Measurements from ENCODE around the gene PRKAR2A. TPM values are rescaled to one million over a fixed set of nuclear protein-coding genes. Genes with fewer than 3 reads are reported as not detected.

Gene PRKAR2A
- total RNA-seq (2022) (39.0 and 48.0 TPM in 2 replicates), Bru-seq, nascent RNA (percentile 61 among the genes with signal in this experiment), BruChase-seq, experiment 1, labeled RNA remaining after a 6-hour chase (percentile 78 among the genes with signal in this experiment), BruChase-seq, experiment 2, labeled RNA remaining after a 2-hour chase (percentile 68 among the genes with signal in this experiment)
- long read RNA-seq, full-length matches to known transcripts, result 2 of 12 reads
- long read RNA-seq, partial matches to known transcripts, result 1 of 12 reads
- long read RNA-seq, other reads (novel, unspliced or antisense), result 9 of 12 reads

DNA sequence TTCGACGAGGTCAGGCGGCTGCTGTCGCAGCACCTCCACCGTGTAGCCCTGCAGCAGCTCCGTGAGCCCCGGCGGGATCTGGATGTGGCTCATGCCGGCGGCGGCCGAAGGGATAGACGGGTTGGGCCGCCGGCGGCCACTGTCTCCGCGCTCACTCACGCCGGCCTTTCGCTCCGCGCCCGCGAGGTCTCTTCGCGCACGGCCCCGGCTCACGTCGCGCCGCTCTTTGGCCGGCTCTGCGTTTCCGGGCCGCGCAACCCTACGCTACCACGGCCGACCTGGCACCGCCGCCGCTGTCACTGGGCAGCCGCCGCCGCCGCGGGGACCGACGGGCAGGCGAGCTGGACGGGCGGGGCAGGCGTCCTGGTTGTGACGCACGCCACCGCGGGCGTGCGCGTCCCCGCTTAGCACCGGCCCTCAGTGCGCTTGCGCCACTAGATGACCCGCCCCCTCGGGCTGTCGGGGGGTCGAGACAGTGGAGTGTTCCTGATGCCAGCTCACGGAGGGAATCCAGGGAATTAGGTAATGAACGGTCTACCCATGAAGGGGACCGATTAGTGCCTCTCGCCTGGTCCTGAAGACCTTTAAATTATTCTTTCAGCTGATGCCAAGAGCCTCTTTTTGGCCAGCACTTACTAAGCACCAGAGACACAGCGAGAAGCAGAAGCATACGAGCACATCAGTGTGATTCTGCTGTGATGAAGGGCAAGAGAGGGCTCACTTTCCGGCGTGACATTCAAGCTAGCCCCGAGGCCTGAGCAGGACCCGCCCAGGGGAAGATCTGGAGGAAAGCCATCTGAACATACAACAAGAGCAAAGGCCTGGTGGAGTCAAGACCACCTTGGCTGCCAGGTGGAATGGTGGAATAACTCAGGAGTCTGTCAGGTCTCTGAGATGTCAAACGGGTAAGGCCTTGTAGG is at the start of gene PRKAR2A:
PRKAR2A (minus strand) TSS at position 371 of the 920 bp plus-strand sequence; CDS start at position 93, 278 bp downstream.
- DNase-seq, result peak; percentile 92

DNA sequence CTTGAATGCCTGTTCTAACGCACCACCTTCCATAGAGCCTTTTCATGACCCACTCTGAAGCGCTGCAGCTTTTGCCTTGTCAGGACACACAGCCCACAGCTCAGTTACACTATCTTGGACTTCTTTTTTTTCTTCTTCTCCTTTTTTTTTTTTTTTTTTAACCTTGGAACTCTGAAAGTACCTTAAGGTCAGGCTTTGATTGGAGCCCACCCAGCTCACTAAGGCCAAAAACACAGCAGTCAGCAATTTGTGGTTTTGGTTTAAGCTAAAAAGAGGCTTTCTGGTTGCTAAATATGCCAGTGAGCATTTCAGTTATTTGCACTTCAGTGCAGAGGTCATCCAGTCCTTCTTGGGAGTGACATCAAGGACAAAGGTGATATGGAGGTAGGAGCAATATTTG is 49.3 kb upstream of the PRKAR2A start:
- no peaks in the 10 kb centered on the region for H3K9me3 Mint-ChIP-seq (ENCODE audit: low read depth, unreplicated experiment)
- TF ChIP-seq, protein P1, sequence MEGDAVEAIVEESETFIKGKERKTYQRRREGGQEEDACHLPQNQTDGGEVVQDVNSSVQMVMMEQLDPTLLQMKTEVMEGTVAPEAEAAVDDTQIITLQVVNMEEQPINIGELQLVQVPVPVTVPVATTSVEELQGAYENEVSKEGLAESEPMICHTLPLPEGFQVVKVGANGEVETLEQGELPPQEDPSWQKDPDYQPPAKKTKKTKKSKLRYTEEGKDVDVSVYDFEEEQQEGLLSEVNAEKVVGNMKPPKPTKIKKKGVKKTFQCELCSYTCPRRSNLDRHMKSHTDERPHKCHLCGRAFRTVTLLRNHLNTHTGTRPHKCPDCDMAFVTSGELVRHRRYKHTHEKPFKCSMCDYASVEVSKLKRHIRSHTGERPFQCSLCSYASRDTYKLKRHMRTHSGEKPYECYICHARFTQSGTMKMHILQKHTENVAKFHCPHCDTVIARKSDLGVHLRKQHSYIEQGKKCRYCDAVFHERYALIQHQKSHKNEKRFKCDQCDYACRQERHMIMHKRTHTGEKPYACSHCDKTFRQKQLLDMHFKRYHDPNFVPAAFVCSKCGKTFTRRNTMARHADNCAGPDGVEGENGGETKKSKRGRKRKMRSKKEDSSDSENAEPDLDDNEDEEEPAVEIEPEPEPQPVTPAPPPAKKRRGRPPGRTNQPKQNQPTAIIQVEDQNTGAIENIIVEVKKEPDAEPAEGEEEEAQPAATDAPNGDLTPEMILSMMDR (IDR thresholded peaks at IDR 0.05; ENCODE audit: unreplicated experiment), result no peak
- peaks cover 18% of the 10 kb centered on the region for H3K4me1 Mint-ChIP-seq (ENCODE audit: low read depth, unreplicated experiment)
- CTCF ChIA-PET, result interaction anchor here (0.6 to 1.7 kb wide), 4 partner anchors 22 to 157 kb away, joined by 3 to 10 read pairs (median 4); partner anchors contain the start of gene ARIH2
- intact Hi-C loops (cut with micrococcal nuclease; ENCODE audit: unreplicated experiment), result no loop called here
- H3K36me3 Mint-ChIP-seq (ENCODE audit: insufficient read depth, unreplicated experiment), result peaks cover 19% of the 10 kb centered on the region
- peak overlapping the region; percentile 90 for H3K4me3 Mint-ChIP-seq (ENCODE audit: low read depth, unreplicated experiment)
- DNase-seq, result no peak
- BruUV-seq (replicated peaks), result no TSS peak
- no peaks in the 10 kb centered on the region for H3K27me3 Mint-ChIP-seq (ENCODE audit: unreplicated experiment)
- H3K27ac Mint-ChIP-seq (ENCODE audit: unreplicated experiment), result no peak overlapping the region

More for the DNA sequence above, at the start of gene PRKAR2A:
- Mint-ChIP-seq H3K36me3 (ENCODE audit: insufficient read depth, unreplicated experiment) (peaks cover 23% of the 10 kb centered on the region), H3K27ac (ENCODE audit: unreplicated experiment) (peak within 1 kb of the TSS; percentile 80), H3K9me3 (ENCODE audit: low read depth, unreplicated experiment) (no peaks in the 10 kb centered on the region), H3K27me3 (ENCODE audit: unreplicated experiment) (no peaks in the 10 kb centered on the region), H3K4me3 (ENCODE audit: low read depth, unreplicated experiment) (peak within 1 kb of the TSS; percentile 92), H3K4me1 (ENCODE audit: low read depth, unreplicated experiment) (peaks cover 7% of the 10 kb centered on the region)
- TF ChIP-seq, protein P1 (IDR thresholded peaks at IDR 0.05; ENCODE audit: unreplicated experiment), result no peak
- CTCF ChIA-PET, result interaction anchor here (0.5 to 1.1 kb wide), 5 partner anchors 49 to 653 kb away, joined by 3 to 10 read pairs (median 4); partner anchors contain the start of gene NCKIPSD
- TSS peak; percentile 49 for BruUV-seq (replicated peaks)
- intact Hi-C loops (cut with micrococcal nuclease; ENCODE audit: unreplicated experiment), result no loop called here

DNA sequence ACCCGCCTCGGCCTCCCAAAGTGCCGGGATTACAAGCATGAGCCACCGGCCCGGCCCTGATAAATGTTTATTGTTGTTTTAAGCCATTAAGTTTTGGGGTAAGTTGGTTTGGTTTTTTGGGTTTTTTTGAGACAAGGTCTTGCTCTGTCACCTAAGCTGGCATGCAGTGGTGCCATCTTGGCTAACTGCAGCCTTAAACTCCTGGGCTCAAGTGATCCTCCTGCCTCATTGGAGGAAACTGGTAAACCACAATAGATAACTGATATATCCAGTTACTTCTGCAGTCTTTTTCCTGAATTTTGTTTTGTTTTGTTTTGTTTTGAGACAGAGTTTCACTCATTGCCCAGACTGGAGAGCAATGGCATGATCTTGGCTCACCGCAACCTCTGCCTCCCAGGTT is 46.8 kb upstream of the PRKAR2A start:
- H3K9me3 Mint-ChIP-seq (ENCODE audit: low read depth, unreplicated experiment), result no peaks in the 10 kb centered on the region
- peaks cover 19% of the 10 kb centered on the region for H3K36me3 Mint-ChIP-seq (ENCODE audit: insufficient read depth, unreplicated experiment)

DNA sequence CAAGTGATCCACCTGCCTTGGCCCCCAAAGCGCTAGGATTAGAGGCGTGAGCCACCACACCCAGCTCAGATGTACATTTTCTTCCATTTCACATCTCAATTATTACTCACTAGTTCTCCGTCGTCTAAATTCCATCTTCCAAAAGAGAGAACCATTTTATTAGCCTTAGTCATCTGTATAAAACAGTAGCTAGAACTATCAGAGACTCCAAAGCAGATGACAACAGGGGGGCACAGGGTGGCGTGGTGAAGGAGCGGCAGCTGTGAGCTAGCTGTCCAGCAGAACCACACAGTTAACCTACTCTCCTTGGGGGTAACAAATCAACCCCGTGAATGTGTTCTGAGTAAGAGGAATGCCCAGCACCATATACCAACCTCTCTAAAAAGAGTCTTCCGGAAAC is 43.9 kb upstream of the PRKAR2A start:
- TF ChIP-seq, protein P1 (IDR thresholded peaks at IDR 0.05; ENCODE audit: unreplicated experiment), result no peak

More for the DNA sequence above, 46.8 kb upstream of the PRKAR2A start:
- Mint-ChIP-seq H3K27ac (ENCODE audit: unreplicated experiment) (no peak overlapping the region), H3K27me3 (ENCODE audit: unreplicated experiment) (no peaks in the 10 kb centered on the region), H3K4me1 (ENCODE audit: low read depth, unreplicated experiment) (peaks cover 18% of the 10 kb centered on the region), H3K4me3 (ENCODE audit: low read depth, unreplicated experiment) (no peak overlapping the region)
- CTCF ChIA-PET, result no interaction called here
- TF ChIP-seq, protein P1 (IDR thresholded peaks at IDR 0.05; ENCODE audit: unreplicated experiment), result no peak
- DNase-seq, result no peak
- intact Hi-C loops (cut with micrococcal nuclease; ENCODE audit: unreplicated experiment), result no loop called here
- BruUV-seq (replicated peaks), result no TSS peak

More for the DNA sequence above, 43.9 kb upstream of the PRKAR2A start:
- H3K9me3 Mint-ChIP-seq (ENCODE audit: low read depth, unreplicated experiment), result no peaks in the 10 kb centered on the region
- intact Hi-C loops (cut with micrococcal nuclease; ENCODE audit: unreplicated experiment), result no loop called here
- peaks cover 1% of the 10 kb centered on the region for H3K4me1 Mint-ChIP-seq (ENCODE audit: low read depth, unreplicated experiment)
- H3K36me3 Mint-ChIP-seq (ENCODE audit: insufficient read depth, unreplicated experiment), result no peaks in the 10 kb centered on the region
- H3K27me3 Mint-ChIP-seq (ENCODE audit: unreplicated experiment), result no peaks in the 10 kb centered on the region
- DNase-seq, result no peak
- CTCF ChIA-PET, result interaction anchor here (0.6 kb wide), 1 partner anchor 46 kb away, joined by 4 read pairs; no protein-coding TSS in a partner anchor
- BruUV-seq (replicated peaks), result no TSS peak
- no peak overlapping the region for H3K27ac Mint-ChIP-seq (ENCODE audit: unreplicated experiment)
- H3K4me3 Mint-ChIP-seq (ENCODE audit: low read depth, unreplicated experiment), result no peak overlapping the region

All from Calu3 (cell line).